Spleen (tissue), 7 donors: Measurements from ENCODE around the gene RGS6.

Experiments
- CTCF ChIP-seq, 11 experiments: fragments of 200-600 bp in 7 of 11; fragments of 450-650 bp in 4 of 11; sonication (generic) in 4 of 11; IDR thresholded peaks in 8 of 11; conservative IDR thresholded peaks in 3 of 11; 1 replicate in 7 of 11; 2 replicates in 4 of 11; pipeline versions ENCODE4 v1.4.0 to v1.8.0; 2016 to 2021; ENCODE audit warnings: antibody characterized with exemption in 11 of 11, inconsistent platforms in 4 of 11, mild to moderate bottlenecking in 1 of 11
- POLR2AphosphoS5 ChIP-seq, 3 donors: sonication (generic); formaldehyde crosslinking; IDR thresholded peaks; one replicate each; pipeline ENCODE4 v1.5.1; 2017; ENCODE audit warnings: antibody characterized with exemption in 3 of 3
- donor health status: DM: no; HTN: no; CAD: no; lungs with moderate emphysema.
- donor health status: DM: no; HTN: no; CAD: no.
- donor health status: DM: no; HTN: no; CAD: no.

GRCh38 chr14:72577521-72577920, 645.3 kb downstream of the RGS6 start:
- TF ChIP-seq CTCF (IDR thresholded peaks at IDR 0.05 in 8 of 11, conservative IDR thresholded peaks at IDR 0.05 in 3 of 11) (no peak), POLR2AphosphoS5 (IDR thresholded peaks at IDR 0.05) (no peak)
